ENCODE measurements around the gene PDE4D.

Gene PDE4D

GRCh38 chr5:59282726-59283125 lies 610.8 kb downstream of the PDE4D start:
- DNase-seq (ENCODE audit: low spot score), result no peak

DNA sequence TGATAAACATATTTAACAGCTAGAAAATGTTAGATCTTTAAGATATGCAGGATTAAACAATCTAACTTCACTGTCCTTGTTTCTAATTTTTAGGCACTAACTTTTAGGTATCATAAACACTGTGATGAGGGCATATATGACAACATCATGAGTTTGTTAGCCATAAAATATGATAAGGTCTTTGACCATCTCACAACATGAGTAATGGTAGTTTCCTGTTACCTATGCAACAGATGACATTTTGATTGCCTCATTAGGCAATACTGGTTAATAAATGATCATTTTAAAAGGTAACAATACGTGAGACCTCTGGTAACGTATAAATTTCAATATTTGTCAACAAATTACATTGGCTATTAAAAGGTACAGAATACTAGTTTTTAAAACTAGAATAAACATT lies 613.5 kb downstream of the PDE4D start:
- DNase-seq (ENCODE audit: low spot score), result no peak

DNA sequence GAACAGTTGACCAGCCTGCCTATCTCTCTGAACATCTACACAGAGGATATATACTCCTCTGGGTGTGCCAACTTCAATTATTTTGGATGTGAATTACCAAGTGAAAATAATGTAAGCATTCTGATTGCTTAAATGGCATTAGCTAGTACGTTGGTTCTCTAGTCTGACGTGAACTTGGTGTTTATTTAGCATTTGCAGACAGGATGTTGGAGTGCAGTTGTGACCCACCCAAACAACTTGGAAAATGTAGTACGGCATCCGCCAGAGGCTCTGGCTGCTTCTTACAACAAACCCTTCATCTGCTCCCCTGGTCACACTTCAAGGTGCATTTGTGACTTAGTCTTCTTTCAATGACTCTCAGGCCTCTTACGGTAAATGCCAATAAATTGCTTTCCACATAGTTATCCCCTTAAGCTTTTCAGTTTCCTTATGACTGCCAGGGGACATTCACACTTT lies 616.6 kb downstream of the PDE4D start:
- no peak for DNase-seq (ENCODE audit: low spot score)

GRCh38 chr5:59276325-59276675 lies 617.2 kb downstream of the PDE4D start:
- no peak for DNase-seq (ENCODE audit: low spot score)

DNA sequence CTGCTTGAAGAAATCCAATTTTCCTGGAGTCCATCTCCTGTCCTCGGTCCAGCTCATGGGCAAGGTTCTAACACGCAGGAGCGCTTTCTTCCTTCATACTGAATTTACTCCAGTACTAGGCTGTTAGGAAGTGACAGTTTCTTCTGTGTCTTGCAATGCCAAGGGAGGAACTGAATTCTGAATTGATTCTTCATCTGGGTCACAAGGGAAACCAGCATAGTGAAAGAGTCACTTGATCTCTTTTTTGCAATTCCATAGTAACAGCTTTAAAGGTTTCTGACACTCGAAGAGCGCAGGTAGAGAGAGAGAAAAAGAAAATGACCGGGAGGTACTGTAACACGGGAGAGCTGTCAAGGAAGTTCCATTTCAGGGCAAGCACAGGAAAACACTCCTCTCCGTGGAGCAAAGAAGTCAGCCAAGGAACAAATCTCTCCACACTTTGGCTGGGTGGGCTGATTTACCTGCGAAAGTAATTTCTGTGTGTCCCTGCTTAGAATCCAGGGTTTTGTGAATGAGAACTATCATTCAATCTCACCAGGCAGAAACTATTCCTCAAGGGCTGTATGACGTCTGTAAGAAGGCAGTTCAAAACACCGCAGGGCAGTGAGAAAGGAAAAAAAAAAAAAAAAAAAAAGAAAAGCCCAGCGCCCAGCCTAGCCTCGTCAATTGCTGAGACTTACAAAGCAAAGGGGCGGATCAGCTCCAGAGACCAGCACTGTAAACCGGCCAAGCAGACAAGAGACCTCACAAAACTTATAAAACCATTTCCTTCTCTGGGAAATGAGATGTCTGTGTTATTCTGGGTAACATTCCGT lies 617.8 kb downstream of the PDE4D start:
- no peak for DNase-seq (ENCODE audit: low spot score)

- no peak for DNase-seq (ENCODE audit: low spot score)
Observed at GRCh38 chr5:59275170-59275509, 618.4 kb downstream of the PDE4D start.

DNA sequence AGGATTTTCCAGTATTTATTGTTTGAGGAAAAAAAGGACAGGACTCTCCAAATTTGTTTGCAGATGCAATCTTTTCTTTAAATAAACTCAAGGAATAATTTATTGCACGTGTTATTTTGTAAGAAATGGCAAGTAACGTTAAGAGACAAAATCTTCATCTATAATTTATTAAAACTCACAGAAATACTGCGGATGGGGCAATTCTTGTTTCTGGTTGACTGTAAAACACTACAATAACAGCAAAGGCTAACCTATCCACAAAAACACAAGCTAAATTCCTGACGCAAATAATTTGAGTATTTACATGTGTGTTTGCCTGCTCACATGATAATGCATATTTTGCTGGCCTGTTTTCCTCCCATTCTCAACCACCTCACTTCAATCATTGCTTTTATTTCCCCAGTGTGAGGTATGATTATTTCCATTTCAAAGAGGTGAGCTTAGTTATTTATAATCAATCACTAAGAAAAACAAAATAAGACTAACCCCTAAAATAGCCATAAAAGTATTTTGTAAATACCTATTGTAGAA lies 619.4 kb downstream of the PDE4D start:
- DNase-seq (ENCODE audit: low spot score), result no peak

- DNase-seq (ENCODE audit: low spot score), result no peak
Observed at GRCh38 chr5:59272809-59273427, 620.6 kb downstream of the PDE4D start.

DNA sequence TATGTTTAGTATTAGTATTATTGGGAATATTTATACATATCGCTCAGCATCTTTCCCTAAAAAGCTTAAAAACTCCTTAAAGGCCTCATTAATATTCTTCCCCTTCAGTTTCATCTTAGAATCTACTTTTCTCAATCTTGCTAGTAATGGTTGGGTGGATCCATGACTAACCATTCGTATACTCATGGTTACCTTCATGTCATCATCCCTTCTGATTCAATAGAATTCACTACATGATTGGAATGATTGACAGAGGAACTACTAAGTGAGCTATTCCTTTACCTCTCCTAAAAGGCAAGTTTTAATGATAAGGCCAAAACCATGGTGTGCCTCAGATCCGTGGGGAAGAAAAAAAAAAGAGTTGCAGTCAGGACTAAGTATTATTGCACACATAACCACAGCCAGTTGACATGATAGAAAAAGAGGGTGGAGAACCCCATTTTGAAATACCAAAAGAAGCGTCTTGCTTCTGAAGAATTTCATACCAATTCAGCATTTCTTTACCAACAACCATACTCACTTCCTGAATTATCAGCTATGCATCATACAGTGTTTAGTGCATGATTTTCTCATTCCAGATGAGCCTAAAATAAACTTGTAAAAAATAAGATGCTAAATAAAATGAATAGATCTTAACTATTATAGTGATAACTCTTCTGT lies 624.6 kb downstream of the PDE4D start:
- no peak for DNase-seq (ENCODE audit: low spot score)

DNA sequence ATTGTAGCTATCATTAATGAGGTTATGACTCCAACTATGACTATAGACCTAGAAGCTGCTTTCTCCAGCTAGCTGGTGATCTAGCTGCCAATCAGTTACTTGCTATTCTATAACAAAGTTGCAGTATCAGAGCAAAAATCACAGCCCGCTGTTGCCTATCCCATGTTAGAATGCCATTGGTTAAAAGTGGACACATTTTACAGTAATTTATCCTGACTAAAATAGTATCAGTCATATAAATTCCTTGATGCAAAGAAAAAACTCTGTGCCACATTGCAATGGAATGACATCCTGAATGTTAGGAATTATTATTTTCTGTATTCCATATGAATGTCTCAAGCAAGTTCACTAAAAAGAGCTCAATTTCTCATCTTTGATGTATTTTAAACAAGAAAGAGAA lies 626.5 kb downstream of the PDE4D start:
- DNase-seq (ENCODE audit: low spot score), result no peak

DNA sequence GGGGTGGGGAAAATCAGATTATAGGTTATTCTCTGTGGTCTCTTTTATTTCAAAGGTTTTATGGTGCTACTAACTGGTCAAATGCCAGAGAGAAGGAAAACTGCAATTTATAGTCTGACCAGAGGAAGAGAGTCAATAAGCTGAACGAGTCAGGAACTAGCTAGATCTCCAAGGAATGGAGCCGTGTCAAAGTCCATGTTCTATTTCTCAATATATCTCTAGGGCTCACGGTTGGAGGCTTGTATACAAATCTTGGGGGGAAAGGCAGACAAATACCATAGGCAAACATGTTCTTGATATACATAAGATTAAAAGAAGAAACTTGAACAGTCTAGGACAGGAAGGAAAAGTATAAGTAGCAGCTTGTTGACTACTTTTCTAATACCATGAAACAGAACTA lies 627.1 kb downstream of the PDE4D start:
- no peak for DNase-seq (ENCODE audit: low spot score)

DNA sequence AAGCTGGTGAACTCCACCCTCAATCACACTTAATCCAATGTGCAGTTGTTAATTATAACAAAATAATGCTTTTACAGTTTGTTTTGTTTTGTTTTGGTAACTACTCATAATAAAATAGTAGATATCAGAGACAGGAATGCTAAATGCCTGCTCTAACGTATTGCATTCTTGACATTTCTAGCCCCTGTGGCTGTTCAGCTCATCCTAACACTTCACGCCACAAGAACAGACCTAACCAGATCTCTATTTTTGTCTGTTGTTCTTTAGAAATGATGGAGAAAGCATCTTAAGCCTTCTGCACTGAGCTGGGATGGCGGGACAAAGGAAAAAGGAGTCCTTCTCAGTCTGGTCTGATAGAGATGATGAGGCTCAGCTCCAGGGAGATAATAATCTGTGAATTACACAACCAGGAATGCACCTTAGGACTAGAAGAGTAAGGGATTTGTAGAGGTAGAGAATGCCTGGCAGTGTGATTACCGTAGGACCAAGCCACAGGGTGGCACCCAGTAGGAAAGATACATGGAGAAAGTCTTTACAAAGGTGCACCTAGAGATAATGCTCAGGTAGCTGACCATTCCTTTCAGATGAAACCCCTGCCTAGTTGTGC lies 628.8 kb downstream of the PDE4D start:
- no peak for DNase-seq (ENCODE audit: low spot score)

DNA sequence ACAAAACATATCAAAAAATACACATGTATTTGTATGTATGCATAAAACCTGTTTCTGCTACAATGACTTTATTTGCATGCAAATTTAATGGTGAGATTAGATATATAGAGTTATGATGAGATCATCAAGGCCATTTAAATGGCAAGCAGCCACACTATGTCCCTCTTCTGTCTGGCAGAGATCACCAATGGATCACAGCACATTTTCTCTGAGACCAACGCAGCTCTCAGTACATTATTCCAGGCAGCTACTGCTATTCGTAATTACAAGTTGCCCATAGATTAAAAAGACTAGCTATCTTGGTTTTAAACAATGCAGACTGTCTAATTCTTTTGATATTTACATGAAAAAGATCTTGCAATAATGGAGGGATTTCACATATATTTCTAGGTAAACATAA lies 629.5 kb downstream of the PDE4D start:
- DNase-seq (ENCODE audit: low spot score), result no peak

GRCh38 chr5:59261969-59262368 lies 631.6 kb downstream of the PDE4D start:
- no peak for DNase-seq (ENCODE audit: low spot score)

DNA sequence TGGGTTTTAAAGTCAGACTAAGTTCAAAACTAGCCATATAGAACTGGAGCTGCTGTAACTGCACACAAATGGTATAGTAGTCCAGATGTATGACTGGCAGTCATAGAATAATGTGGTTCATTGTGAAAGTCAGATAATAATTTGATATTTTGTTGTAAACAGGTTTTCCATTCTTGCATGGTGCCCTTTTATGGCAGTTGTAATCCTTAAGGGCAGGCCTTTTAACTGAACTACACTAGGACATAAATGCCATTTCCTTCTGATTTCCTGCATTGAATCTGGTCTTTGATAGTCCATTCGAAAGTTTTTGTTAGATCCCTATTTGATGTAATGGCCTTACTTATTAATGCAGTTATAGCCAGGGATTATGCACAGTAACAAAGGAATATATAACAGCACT lies 632.6 kb downstream of the PDE4D start:
- DNase-seq (ENCODE audit: low spot score), result no peak

- DNase-seq (ENCODE audit: low spot score), result no peak
Observed at GRCh38 chr5:59260200-59260599, 633.3 kb downstream of the PDE4D start.

GRCh38 chr5:59259237-59259636 lies 634.3 kb downstream of the PDE4D start:
- DNase-seq (ENCODE audit: low spot score), result no peak

DNA sequence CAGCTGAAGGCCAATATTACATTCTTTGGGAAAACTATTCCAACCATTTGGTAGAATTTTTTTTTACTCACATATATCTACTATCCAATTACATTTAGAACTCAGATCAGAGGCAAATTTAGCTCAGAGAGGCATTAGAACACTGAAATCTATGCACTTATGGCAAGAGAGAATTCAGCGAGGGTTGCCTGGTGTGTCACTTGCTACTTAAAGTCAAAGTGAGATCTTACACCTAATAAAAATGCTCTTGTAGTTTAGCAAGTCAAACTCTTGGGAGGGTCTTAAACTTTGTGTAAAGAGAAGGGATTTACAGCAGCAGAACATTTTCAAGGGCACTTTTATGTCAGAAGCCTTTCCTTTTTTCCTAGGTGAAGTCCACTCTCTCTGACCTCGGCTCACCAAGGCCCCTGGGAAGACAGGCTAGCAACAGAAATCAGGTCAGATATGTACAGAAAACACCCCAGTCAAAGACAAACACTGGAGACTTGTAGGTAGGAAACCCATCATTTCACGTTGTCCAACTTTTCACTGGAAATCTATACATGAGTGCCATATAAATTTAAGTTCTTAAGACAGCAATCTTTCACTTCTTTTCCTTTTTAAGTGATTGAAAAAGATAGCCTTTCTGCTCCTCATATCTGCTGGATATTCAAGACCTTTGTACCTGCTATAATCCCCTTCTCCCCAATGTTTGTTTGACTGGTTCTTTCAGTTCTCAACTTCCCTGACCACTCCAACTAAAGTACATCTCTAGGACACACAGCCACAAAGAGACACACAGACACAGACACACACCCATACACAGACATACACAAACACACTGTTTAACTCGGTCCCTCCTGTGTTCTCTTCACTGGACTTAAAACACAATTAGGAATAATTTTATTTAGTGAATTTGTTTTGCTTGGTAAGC lies 635.8 kb downstream of the PDE4D start:
- DNase-seq (ENCODE audit: low spot score), result no peak

GRCh38 chr5:59256331-59256730 lies 637.2 kb downstream of the PDE4D start:
- DNase-seq (ENCODE audit: low spot score), result no peak

DNA sequence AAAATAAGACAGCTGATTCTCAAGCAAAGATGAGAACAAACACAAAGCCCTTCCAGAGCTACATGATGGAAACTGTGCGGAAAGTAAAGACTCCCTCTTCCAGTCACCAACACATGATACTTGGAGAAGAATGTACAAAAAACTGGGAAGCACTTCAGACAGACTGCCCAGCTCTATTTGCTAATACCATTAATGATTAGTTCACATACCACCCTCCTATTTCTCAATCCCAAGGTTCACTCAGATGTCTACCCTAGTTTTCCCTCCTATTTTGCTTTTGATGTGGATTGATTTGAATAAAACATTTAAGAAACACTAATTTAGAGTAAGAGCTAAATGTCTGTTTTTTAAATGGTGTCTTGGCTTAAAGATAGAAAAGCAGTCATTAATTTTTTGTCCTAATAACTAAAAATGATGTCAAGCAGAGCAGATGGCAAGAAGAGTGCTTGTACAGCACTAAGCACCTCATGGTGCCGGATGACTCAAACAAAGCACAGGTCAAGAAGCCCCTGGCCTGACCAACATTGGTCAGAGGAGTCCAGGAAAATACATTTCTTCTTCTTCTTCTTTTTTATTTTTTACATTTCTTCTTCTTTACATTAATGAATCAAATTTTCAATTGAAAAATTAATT lies 639.4 kb downstream of the PDE4D start:
- DNase-seq (ENCODE audit: low spot score), result no peak

DNA sequence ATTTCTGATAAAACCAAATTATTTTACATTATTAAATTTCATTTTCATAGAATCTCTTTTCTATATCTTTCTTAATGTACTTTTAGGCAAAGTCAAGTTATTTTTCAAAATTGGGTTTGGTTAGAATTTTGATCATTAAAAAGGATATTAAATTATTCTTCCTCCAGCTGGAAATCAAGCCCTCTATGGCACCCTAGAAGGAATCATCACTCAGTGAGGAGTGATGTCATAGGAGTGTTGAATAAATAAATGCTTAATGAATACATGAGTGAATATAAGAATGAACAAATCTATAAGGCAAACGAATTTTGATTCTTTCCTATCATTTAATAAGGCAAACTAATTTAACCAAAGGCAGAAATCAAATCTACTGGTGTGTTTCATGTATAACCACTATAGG lies 639.9 kb downstream of the PDE4D start:
- DNase-seq (ENCODE audit: low spot score), result no peak

Data from CD4-positive, alpha-beta T cell treated with Interleukin-2 at 100 ng/mL for 4 hours (primary cell).